Measurements from ENCODE around the gene PLTP.
"Not testable (repeated sequence)": the region's sequence is repeated elsewhere in the genome, so short reads cannot be mapped to it uniquely, and the experiment has no call there.

Gene PLTP

GRCh38 chr20:45919542-45920399 lies 7.8 kb upstream of the PLTP start:
- DNase-seq: no peak

- no peak for DNase-seq
These were observed 7.0 kb upstream of the PLTP start for GRCh38 chr20:45918779-45919537.

- no peak for DNase-seq
These were observed 6.3 kb upstream of the PLTP start for GRCh38 chr20:45918182-45918737.

- DNase-seq: no peak
These were observed 5.8 kb upstream of the PLTP start for GRCh38 chr20:45917790-45918141.

- no peak for DNase-seq
These were observed 1.2 kb upstream of the PLTP start for GRCh38 chr20:45913116-45913515.

GRCh38 chr20:45912344-45912682 lies 358 bp upstream of the PLTP start:
- no peak for DNase-seq

GRCh38 chr20:45910670-45911485 lies 1.1 kb downstream of the PLTP start:
- DNase-seq: peak; percentile 86

- no peak for DNase-seq
These were observed 1.9 kb downstream of the PLTP start for GRCh38 chr20:45909817-45910669.

- no peak for DNase-seq
These were observed 2.6 kb downstream of the PLTP start for GRCh38 chr20:45909336-45909808.

GRCh38 chr20:45908084-45908483 lies 3.9 kb downstream of the PLTP start:
- no peak for DNase-seq

GRCh38 chr20:45907219-45907948 lies 4.6 kb downstream of the PLTP start:
- DNase-seq: no peak

- peak; percentile 87 for DNase-seq
These were observed 6.4 kb downstream of the PLTP start for GRCh38 chr20:45905505-45906079.

GRCh38 chr20:45904583-45905504 lies 7.1 kb downstream of the PLTP start:
- no peak for DNase-seq

- no peak for DNase-seq
These were observed 9.7 kb downstream of the PLTP start for GRCh38 chr20:45902199-45902701.

- DNase-seq: not testable (repeated sequence)
These were observed 10.6 kb downstream of the PLTP start for GRCh38 chr20:45901332-45901731.

- no peak for DNase-seq
These were observed 12.7 kb downstream of the PLTP start for GRCh38 chr20:45899046-45899835.

- DNase-seq: no peak
These were observed 13.7 kb downstream of the PLTP start for GRCh38 chr20:45898285-45898684.

- DNase-seq: no peak
These were observed 14.3 kb downstream of the PLTP start for GRCh38 chr20:45897692-45898091.

GRCh38 chr20:45897289-45897688 lies 14.7 kb downstream of the PLTP start:
- no peak for DNase-seq

Measured in amniotic stem cell (primary cell).